GM21447 (cell line): ENCODE results near the gene TWNK.

Experiments
- ATAC-seq: cut with Tn5 transposase; IDR thresholded peaks from one replicate; pipeline ENCODE4 v1.9.1; 2021; ENCODE audit not compliant: unreplicated experiment

TWNK gene

GRCh38 chr10:100996678-100997359, 9.5 kb downstream of the TWNK start:
- peak; percentile 18 for ATAC-seq

DNA sequence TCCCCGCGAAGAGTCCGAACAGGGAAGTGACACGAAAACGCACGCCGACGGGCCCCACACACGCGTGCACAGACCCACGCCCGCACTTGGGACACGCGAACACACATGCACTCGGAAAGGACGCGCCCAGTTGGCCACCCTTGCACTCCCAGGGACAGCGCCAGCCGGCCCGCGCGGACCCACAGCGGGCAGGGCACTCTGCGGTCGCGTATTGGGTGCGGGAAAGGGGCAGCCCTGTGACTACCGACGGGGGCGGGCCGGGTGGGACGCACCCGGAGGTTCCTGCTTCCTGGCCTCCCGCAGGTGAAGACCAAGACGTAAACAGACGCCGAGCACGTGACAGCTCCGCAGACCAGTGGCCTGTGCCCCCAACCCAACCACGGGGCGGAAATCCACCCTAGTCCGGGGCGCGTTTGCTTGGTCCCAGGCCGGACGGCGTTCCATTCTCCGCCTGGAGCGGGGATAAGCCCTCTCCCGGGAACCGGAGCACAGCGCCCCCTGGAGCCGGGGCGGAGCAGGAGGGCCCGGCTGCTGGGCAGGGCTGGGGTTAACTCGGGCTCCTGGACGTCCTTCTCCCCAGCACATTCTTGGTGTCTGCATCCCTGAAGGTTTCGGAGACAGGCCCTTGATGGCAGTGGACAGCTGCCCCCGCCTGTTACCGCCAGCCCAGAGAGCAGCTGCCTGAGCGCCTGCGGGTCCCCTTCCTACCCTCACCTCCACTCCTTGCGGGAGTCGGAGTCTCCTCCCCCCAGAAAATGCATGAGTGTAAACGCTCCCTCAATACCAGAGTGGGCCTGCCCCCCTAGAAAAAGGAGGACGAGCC, 10.2 kb downstream of the TWNK start:
- peak; percentile 32 for ATAC-seq

DNA sequence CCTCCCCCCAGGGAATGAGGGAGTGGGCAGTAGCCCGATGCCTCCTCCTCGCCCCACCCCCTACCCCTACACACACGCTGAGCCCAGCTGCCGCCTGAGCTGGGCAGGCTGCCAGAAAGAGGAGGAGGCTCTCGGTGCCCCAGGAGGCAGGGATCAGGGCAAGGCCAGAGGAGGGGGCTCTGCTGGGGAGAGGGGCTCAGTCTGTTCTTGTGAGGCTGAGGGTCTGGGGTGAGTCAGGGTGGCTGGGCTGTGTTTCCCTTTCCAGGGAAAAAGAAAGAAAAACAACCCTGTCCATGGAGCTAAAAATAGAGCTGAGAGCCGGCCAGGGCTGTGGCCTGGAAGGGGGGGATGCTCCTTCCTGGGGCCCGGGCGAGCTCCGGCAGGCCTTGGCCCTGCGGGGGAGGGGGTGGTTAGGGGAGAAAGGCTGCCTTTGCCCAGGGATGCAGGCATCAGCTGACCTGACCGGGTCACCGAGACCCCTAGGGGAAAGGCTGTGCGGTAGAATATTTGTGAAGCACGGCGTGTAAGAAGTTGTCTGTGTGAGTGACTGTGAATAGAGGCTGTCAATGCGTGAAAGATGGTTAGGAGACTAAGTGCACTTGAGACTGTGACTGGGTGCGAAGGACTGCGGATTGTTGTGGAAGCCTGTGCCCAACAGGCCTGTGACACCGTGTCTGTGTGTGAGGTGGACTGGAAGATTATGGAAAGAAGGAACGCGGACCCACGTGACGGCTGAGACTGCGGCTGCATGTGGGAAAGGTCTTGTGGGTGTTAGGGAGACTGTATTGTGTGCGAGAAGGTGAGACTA, 11.0 kb downstream of the TWNK start:
- peak; percentile 36 for ATAC-seq

DNA sequence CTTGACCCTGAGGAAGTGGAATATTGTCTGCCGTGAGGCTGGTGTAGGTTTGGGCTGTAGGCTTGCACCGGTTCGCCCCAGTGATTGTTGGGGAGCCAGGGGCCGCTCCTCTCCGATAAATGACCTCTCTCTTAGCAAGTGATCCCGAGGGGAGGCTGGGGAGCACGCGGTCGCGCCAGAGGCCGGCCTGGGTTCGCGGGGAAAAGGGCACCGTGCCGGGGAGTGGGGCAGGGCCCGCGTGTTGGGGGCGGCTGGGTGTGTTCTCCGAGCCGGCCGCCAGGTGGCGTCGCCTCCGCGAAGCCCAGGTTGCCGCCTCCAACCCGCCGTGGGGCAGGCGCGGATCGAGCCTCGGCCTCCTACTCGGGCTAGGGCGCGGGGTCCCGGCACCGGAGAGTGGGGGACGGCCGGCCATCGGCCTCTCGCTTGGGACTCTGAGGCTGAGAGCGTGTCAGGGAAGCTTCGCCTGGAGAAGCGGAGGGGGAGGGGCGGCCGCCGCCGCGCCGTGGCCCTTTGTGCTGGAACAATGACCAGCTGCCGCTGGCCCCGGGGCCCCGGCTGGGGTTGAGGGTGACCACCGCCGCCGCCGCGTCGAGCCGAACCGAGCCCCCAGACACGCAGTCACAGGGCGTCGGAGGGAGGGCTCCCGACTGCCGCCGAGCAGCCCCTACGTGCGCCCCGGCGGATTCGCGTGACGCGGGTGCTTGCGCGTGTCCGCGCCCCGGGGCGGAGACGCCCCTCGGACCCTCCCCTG, 11.8 kb downstream of the TWNK start:
- peak; percentile 41 for ATAC-seq

DNA sequence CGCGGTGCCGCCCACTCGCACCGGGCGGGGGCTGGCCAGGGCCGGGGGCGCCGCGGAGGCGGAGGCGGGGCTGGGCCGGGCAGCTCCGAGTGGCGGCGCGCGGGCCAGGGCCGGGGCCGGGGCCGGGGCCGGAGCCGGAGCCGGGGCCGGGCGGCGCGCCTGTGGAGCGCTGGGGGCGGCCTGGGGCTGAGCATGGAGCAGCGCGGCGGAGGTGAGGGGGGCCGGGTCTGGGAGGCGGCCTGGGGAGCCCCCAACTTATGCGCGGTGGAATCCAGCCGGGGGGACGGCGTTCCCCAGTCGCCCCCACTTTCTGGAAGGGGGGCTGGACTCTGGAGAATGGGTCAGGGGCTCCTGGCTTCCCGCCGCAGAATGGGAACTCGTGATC, 12.4 kb downstream of the TWNK start, which contains the start of gene LZTS2:
LZTS2 (plus strand) TSS at position 67 of the 385 bp plus-strand sequence. CDS start 2,731 bp downstream, outside the sequence.
- ATAC-seq: no peak

- no peak for ATAC-seq
Measured at GRCh38 chr10:101000127-101000914, 13.0 kb downstream of the TWNK start.

GRCh38 chr10:101000915-101001658, 13.7 kb downstream of the TWNK start:
- no peak for ATAC-seq

GRCh38 chr10:101001659-101002035, 14.3 kb downstream of the TWNK start:
- ATAC-seq: no peak

GRCh38 chr10:101002456-101002855, 15.1 kb downstream of the TWNK start:
- no peak for ATAC-seq

DNA sequence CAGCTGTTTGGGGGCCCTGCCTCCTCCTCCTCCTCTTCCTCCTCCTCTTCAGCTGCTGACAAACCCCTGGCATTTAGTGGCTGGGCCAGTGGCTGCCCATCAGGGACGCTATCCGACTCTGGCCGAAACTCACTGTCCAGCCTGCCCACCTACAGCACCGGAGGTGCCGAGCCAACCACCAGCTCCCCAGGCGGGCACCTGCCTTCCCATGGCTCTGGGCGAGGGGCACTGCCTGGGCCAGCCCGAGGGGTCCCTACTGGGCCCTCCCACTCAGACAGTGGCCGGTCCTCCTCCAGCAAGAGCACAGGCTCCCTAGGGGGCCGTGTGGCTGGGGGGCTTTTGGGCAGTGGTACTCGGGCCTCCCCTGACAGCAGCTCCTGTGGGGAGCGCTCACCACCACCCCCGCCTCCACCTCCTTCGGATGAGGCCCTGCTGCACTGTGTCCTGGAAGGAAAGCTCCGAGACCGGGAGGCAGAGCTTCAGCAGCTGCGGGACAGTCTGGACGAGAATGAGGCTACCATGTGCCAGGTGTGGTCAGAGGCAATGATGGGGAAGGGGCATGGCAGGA, 16.4 kb downstream of the TWNK start:
- no peak for ATAC-seq

GRCh38 chr10:101005361-101005760, 18.0 kb downstream of the TWNK start:
- no peak for ATAC-seq

DNA sequence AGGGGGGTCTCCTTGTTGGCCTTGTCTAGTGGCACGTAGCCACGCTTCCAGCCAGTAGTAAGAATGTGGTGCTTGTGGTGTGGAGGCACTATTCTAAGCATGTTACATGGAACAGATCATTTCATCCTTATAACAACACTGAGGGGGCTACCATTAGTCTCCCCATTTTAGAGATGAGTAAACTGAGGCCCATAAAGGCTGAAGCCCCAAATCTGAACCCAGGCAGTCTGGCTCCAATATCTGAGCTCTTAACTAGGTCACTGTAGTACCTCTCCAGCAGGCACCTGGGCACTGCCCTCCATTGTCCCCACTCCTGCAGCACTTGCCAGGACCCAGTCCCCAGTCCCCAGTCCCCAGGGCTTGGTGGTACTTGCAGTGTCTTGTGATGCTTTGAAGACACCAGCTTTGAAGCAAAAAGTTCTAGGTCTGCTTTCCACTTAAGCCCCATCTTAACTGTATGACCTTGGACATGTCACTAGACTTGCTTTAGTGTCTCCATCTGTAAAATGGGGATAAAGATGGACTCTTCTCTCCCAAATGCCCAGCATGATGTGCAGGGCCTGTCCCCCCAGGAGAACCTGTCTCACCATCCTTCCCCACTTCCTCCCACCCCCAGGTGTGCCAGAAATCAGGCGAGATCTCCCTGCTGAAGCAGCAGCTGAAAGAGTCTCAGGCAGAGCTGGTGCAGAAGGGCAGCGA, 18.7 kb downstream of the TWNK start:
- ATAC-seq: no peak

DNA sequence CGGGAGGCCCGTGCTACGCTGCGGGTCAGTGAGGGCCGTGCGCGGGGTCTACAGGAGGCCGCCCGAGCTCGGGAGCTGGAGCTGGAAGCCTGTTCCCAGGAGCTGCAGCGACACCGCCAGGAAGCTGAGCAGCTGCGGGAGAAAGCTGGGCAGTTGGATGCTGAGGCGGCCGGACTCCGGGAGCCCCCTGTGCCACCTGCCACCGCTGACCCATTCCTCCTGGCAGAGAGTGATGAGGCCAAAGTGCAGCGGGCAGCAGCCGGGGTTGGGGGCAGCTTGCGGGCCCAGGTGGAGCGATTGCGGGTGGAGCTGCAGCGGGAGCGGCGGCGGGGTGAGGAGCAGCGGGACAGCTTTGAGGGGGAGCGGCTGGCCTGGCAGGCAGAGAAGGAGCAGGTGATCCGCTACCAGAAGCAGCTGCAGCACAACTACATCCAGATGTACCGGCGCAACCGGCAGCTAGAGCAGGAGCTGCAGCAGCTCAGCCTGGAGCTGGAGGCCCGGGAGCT, 19.3 kb downstream of the TWNK start:
- no peak for ATAC-seq

GRCh38 chr10:101007099-101007711, 19.9 kb downstream of the TWNK start:
- ATAC-seq: no peak

DNA sequence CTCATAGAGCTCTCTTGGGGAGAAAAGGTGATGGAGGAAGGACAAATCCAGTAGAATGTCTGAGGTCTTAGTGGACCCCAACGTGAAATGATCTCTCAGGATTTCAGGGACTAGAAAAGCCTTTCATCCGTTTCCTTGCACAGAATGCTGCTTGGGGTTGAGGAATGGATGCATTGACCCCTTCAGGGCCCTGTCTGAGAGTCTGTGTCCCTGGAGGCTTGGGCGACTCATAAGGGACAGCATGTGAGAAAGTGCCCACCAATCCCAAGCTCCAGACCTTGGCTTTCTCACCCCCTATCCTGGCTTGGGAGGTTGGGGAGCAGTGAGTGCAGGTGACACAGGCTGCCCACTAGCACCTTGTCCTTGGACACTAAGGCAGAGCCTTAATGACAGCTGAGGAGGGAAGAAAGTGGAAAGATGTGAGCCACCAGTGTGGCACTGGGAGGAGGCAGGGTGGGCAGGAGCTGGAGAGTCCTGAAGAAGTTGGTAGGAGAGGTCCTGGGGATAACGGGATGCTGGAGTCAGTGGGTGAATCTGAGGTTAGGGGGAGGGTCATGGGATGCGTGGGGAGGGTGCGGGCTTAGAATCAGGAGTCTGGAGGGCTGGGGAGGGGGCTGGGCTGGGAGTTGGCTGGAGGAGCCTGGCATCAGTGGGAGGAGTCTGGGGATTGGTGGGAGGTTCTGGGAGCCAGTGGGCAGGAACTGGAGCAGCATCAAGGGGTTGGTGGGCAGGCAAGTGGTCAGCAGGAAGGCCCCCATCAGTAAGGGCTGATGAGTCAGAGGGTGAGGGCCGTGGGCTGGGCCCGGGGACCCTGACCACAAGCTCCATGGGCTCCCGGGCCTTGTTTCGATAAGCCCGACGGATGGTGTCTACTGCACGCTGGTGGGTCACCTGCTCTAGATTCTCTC, 20.8 kb downstream of the TWNK start:
- no peak for ATAC-seq

- ATAC-seq: no peak
Measured at GRCh38 chr10:101008823-101009423, 21.6 kb downstream of the TWNK start.
